Measurements from ENCODE around the gene HECW1.
A peak's percentile ranks its signal among the peaks of the same experiment; 100 is the strongest.

The HECW1 gene

DNA sequence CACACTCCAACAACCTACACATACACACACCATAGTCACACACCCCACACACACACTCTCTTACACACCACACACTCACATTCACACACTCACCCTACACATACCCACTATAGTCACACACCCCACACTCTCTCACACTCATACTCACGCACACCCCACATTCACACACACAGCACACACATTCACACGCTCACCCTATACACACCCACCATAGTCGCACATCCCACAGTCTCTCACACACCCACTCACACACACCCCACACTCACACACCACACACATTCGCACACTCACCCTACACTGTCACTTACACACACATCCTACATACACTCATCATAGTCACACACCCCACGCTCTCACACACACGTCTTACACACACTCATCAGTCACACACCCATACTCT, 85.6 kb downstream of the HECW1 start (continued):
- TF ChIP-seq ZNF518A (tag by site-specific recombination; conservative IDR thresholded peaks at IDR 0.05; ENCODE audit: low read depth): no peak
- 0 out of 2 replicates have a peak, but pooled peaks have one; percentile 62 for TF ChIP-seq ZNF521 (tag by site-specific recombination; IDR thresholded peaks at IDR 0.05)
- TF ChIP-seq ZNF658 (tag by site-specific recombination; IDR thresholded peaks at IDR 0.05): 0 out of 2 replicates have a peak, but pooled peaks have one; percentile 44
- TF ChIP-seq ZNF777 (tag by site-specific recombination; IDR thresholded peaks at IDR 0.05; ENCODE audit: borderline replicate concordance): no peak
- TF ChIP-seq ZNF501 (tag by site-specific recombination; IDR thresholded peaks at IDR 0.05): no peak
- no peak for TF ChIP-seq ZSCAN18 (tag by site-specific recombination; IDR thresholded peaks at IDR 0.05)
- no peak for TF ChIP-seq ZNF585B (tag by site-specific recombination; IDR thresholded peaks at IDR 0.05)
- 0 out of 2 replicates have a peak, but pooled peaks have one; percentile 10 for TF ChIP-seq ZNF776 (tag by site-specific recombination; IDR thresholded peaks at IDR 0.05; ENCODE audit: borderline replicate concordance)
- no peak for TF ChIP-seq ZFP3 (tag by site-specific recombination; IDR thresholded peaks at IDR 0.05; ENCODE audit: low read depth)
- TF ChIP-seq ZNF837 (tag by site-specific recombination; IDR thresholded peaks at IDR 0.05): no peak; the same call in 1 of the 2 replicates
- no peak for TF ChIP-seq ZNF239 (tag by site-specific recombination; IDR thresholded peaks at IDR 0.05)
- no peak for TF ChIP-seq ZNF76 (tag by site-specific recombination; IDR thresholded peaks at IDR 0.05; ENCODE audit: borderline replicate concordance, low read depth)
- TF ChIP-seq, protein P1, sequence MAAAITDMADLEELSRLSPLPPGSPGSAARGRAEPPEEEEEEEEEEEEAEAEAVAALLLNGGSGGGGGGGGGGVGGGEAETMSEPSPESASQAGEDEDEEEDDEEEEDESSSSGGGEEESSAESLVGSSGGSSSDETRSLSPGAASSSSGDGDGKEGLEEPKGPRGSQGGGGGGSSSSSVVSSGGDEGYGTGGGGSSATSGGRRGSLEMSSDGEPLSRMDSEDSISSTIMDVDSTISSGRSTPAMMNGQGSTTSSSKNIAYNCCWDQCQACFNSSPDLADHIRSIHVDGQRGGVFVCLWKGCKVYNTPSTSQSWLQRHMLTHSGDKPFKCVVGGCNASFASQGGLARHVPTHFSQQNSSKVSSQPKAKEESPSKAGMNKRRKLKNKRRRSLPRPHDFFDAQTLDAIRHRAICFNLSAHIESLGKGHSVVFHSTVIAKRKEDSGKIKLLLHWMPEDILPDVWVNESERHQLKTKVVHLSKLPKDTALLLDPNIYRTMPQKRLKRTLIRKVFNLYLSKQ (tag by site-specific recombination; IDR thresholded peaks at IDR 0.05; ENCODE audit: borderline replicate concordance): no peak
- peak; percentile 84 for TF ChIP-seq ZFHX2 (tag by site-specific recombination; conservative IDR thresholded peaks at IDR 0.05)
- 0 out of 2 replicates have a peak, but pooled peaks have one; percentile 14 for TF ChIP-seq YY2 (tag by site-specific recombination; IDR thresholded peaks at IDR 0.05)
- TF ChIP-seq ZNF747 (tag by site-specific recombination; IDR thresholded peaks at IDR 0.05): no peak
- TF ChIP-seq ZNF488 (tag by site-specific recombination; IDR thresholded peaks at IDR 0.05): peak; percentile 6; the same call in 1 of the 2 replicates
- TF ChIP-seq MZF1 (tag by site-specific recombination; IDR thresholded peaks at IDR 0.05; ENCODE audit: borderline replicate concordance): no peak
- no peak for TF ChIP-seq SP3 (tag by site-specific recombination; IDR thresholded peaks at IDR 0.05)
- no peak for TF ChIP-seq ZNF292 (tag by site-specific recombination; IDR thresholded peaks at IDR 0.05; ENCODE audit: borderline replicate concordance, low read depth)
- TF ChIP-seq ZNF580 (tag by site-specific recombination; IDR thresholded peaks at IDR 0.05): no peak
- TF ChIP-seq SCRT2 (tag by site-specific recombination; IDR thresholded peaks at IDR 0.05): no peak
- no peak for TF ChIP-seq PBX3 (CRISPR knock-in tag; IDR thresholded peaks at IDR 0.05)
